Activated CD4-positive, alpha-beta memory T cell treated with anti-CD3 and anti-CD28 coated beads for 36 hours (primary cell): ENCODE data around the gene C11orf42. TPM values are rescaled to one million over a fixed set of nuclear protein-coding genes. Genes with fewer than 3 reads are reported as not detected.

Source experiments
- CTCF ChIA-PET: fragments of 350-600 bp; sonication (Branson Sonifier 250); formaldehyde crosslinking; loops from one replicate; lab custom pipeline; 2021; ENCODE audit warnings: antibody characterized with exemption, inconsistent platforms; lab: Charles Lee
- POLR2A ChIA-PET: fragments of 350-600 bp; sonication (Branson Sonifier 250); formaldehyde crosslinking; loops from one replicate; lab custom pipeline; 2021; ENCODE audit warnings: antibody characterized with exemption; lab: Charles Lee
- DNase-seq: peaks from one replicate; pipeline ENCODE4 v3.0.0-alpha.2; 2020
- H3K27ac Mint-ChIP-seq: one replicate; pipeline ENCODE4 v1.8.0; 2021; ENCODE audit warnings: mixed read lengths
- H3K27me3 Mint-ChIP-seq: one replicate; pipeline ENCODE4 v1.8.0; 2021; ENCODE audit warnings: mixed read lengths
- H3K36me3 Mint-ChIP-seq: one replicate; pipeline ENCODE4 v1.8.0; 2021; ENCODE audit warnings: mixed read lengths
- H3K4me1 Mint-ChIP-seq: one replicate; pipeline ENCODE4 v1.8.0; 2021; ENCODE audit warnings: low read depth, mixed read lengths
- H3K4me3 Mint-ChIP-seq: one replicate; pipeline ENCODE4 v1.8.0; 2021; ENCODE audit warnings: mild to moderate bottlenecking, mixed read lengths
- H3K9me3 Mint-ChIP-seq: one replicate; pipeline ENCODE4 v1.8.0; 2021; ENCODE audit warnings: mixed read lengths
- intact Hi-C: fragments of 100-400 bp; cut with micrococcal nuclease; formaldehyde crosslinking; loops from one replicate; pipeline ENCODE4 v1.15.1; 2023
- total RNA-seq, 2 experiments: library from RNA; stranded (reverse); gene quantifications; one replicate each; pipeline ENCODE4 v1.2.3, GENCODE V29; 2021

C11orf42 gene
- not detected for total RNA-seq

GRCh38 chr11:6205366-6205765, at the start of gene C11orf42:
Gene C11orf42, plus strand, starts transcription at chr11:6205557. Its CDS starts 59 bp downstream, at chr11:6205616.
- H3K27ac Mint-ChIP-seq, result no peak within 1 kb of the TSS
- intact Hi-C loops, result no loop called here
- peaks cover 4% of the 10 kb centered on the region for H3K36me3 Mint-ChIP-seq
- POLR2A ChIA-PET, result no interaction called here
- H3K27me3 Mint-ChIP-seq, result no peaks in the 10 kb centered on the region
- DNase-seq, result no peak
- CTCF ChIA-PET, result interaction anchor here (1.8 kb wide), 1 partner anchor 148 kb away, joined by 7 read pairs; no protein-coding TSS in a partner anchor
- H3K4me3 Mint-ChIP-seq, result no peak within 1 kb of the TSS
- H3K4me1 Mint-ChIP-seq, result peaks cover 34% of the 10 kb centered on the region
- no peaks in the 10 kb centered on the region for H3K9me3 Mint-ChIP-seq

GRCh38 chr11:6156628-6157359, 48.6 kb upstream of the C11orf42 start:
- Mint-ChIP-seq H3K27ac (no peak overlapping the region), H3K9me3 (no peaks in the 10 kb centered on the region), H3K4me1 (no peaks in the 10 kb centered on the region), H3K4me3 (no peak overlapping the region), H3K36me3 (no peaks in the 10 kb centered on the region), H3K27me3 (peaks cover 2% of the 10 kb centered on the region)
- ChIA-PET POLR2A (no interaction called here), CTCF (no interaction called here)
- no peak for DNase-seq
- intact Hi-C loops, result no loop called here

GRCh38 chr11:6170226-6170625, 35.1 kb upstream of the C11orf42 start, which contains the start of gene OR52B2:
Gene OR52B2, minus strand, starts transcription at chr11:6170326. Its CDS starts 0 bp downstream, at chr11:6170326.
- peaks cover 4% of the 10 kb centered on the region for H3K9me3 Mint-ChIP-seq
- H3K27me3 Mint-ChIP-seq, result peaks cover 7% of the 10 kb centered on the region
- intact Hi-C loops, result no loop called here
- POLR2A ChIA-PET, result no interaction called here
- CTCF ChIA-PET, result no interaction called here
- H3K4me3 Mint-ChIP-seq, result no peak within 1 kb of the TSS
- no peaks in the 10 kb centered on the region for H3K4me1 Mint-ChIP-seq
- DNase-seq, result no peak
- no peak within 1 kb of the TSS for H3K27ac Mint-ChIP-seq
- no peaks in the 10 kb centered on the region for H3K36me3 Mint-ChIP-seq

GRCh38 chr11:6175440-6175839, 29.9 kb upstream of the C11orf42 start:
- peaks cover 4% of the 10 kb centered on the region for H3K4me1 Mint-ChIP-seq
- H3K27me3 Mint-ChIP-seq, result peaks cover 1% of the 10 kb centered on the region
- POLR2A ChIA-PET, result no interaction called here
- CTCF ChIA-PET, result no interaction called here
- H3K36me3 Mint-ChIP-seq, result peaks cover 5% of the 10 kb centered on the region
- intact Hi-C loops, result no loop called here
- H3K9me3 Mint-ChIP-seq, result no peaks in the 10 kb centered on the region
- H3K27ac Mint-ChIP-seq, result no peak overlapping the region
- DNase-seq, result no peak
- H3K4me3 Mint-ChIP-seq, result no peak overlapping the region

GRCh38 chr11:6191742-6192141, 13.6 kb upstream of the C11orf42 start:
- no peaks in the 10 kb centered on the region for H3K27me3 Mint-ChIP-seq
- POLR2A ChIA-PET, result no interaction called here
- peaks cover 5% of the 10 kb centered on the region for H3K4me1 Mint-ChIP-seq
- no peak overlapping the region for H3K4me3 Mint-ChIP-seq
- H3K36me3 Mint-ChIP-seq, result no peaks in the 10 kb centered on the region
- no peak for DNase-seq
- intact Hi-C loops, result no loop called here
- CTCF ChIA-PET, result no interaction called here
- no peaks in the 10 kb centered on the region for H3K9me3 Mint-ChIP-seq
- no peak overlapping the region for H3K27ac Mint-ChIP-seq

- intact Hi-C loops, result no loop called here
- no peaks in the 10 kb centered on the region for H3K27me3 Mint-ChIP-seq
- POLR2A ChIA-PET, result no interaction called here
- H3K36me3 Mint-ChIP-seq, result no peaks in the 10 kb centered on the region
- H3K9me3 Mint-ChIP-seq, result no peaks in the 10 kb centered on the region
- no peak overlapping the region for H3K4me3 Mint-ChIP-seq
- no peak for DNase-seq
- CTCF ChIA-PET, result no interaction called here
- no peak overlapping the region for H3K27ac Mint-ChIP-seq
- H3K4me1 Mint-ChIP-seq, result peaks cover 5% of the 10 kb centered on the region
Observed at GRCh38 chr11:6194065-6194581, 11.2 kb upstream of the C11orf42 start.

- ChIA-PET POLR2A (no interaction called here), CTCF (no interaction called here)
Observed at GRCh38 chr11:6196396-6196795, 9.0 kb upstream of the C11orf42 start.

GRCh38 chr11:6197466-6198200, 7.7 kb upstream of the C11orf42 start:
- Mint-ChIP-seq H3K27ac (no peak overlapping the region), H3K27me3 (no peaks in the 10 kb centered on the region), H3K4me1 (peaks cover 20% of the 10 kb centered on the region), H3K9me3 (no peaks in the 10 kb centered on the region), H3K4me3 (no peak overlapping the region), H3K36me3 (no peaks in the 10 kb centered on the region)
- ChIA-PET POLR2A (no interaction called here), CTCF (no interaction called here)
- intact Hi-C loops, result no loop called here
- no peak for DNase-seq

More at GRCh38 chr11:6196396-6196795, 9.0 kb upstream of the C11orf42 start:
- H3K36me3 Mint-ChIP-seq, result no peaks in the 10 kb centered on the region
- intact Hi-C loops, result no loop called here
- no peak overlapping the region for H3K27ac Mint-ChIP-seq
- H3K4me1 Mint-ChIP-seq, result peaks cover 12% of the 10 kb centered on the region
- no peaks in the 10 kb centered on the region for H3K27me3 Mint-ChIP-seq
- no peaks in the 10 kb centered on the region for H3K9me3 Mint-ChIP-seq
- no peak for DNase-seq
- no peak overlapping the region for H3K4me3 Mint-ChIP-seq

GRCh38 chr11:6199174-6199810, 6.1 kb upstream of the C11orf42 start, which contains the start of gene OR52W1:
Gene OR52W1, plus strand, starts transcription at chr11:6199224. Its CDS starts 0 bp downstream, at chr11:6199224.
- POLR2A ChIA-PET, result no interaction called here
- H3K27me3 Mint-ChIP-seq, result no peaks in the 10 kb centered on the region
- no peak within 1 kb of the TSS for H3K27ac Mint-ChIP-seq
- intact Hi-C loops, result no loop called here
- peaks cover 35% of the 10 kb centered on the region for H3K4me1 Mint-ChIP-seq
- H3K4me3 Mint-ChIP-seq, result no peak within 1 kb of the TSS
- no peaks in the 10 kb centered on the region for H3K36me3 Mint-ChIP-seq
- CTCF ChIA-PET, result no interaction called here
- H3K9me3 Mint-ChIP-seq, result no peaks in the 10 kb centered on the region
- DNase-seq, result no peak

- POLR2A ChIA-PET, result interaction anchor here (1.2 kb wide), 1 partner anchor 119 kb away, joined by 3 read pairs; no protein-coding TSS in a partner anchor
- H3K27ac Mint-ChIP-seq, result peak overlapping the region; percentile 18
- no peaks in the 10 kb centered on the region for H3K9me3 Mint-ChIP-seq
- CTCF ChIA-PET, result no interaction called here
- DNase-seq, result no peak
- H3K27me3 Mint-ChIP-seq, result no peaks in the 10 kb centered on the region
- no peaks in the 10 kb centered on the region for H3K36me3 Mint-ChIP-seq
- intact Hi-C loops, result no loop called here
- H3K4me1 Mint-ChIP-seq, result peaks cover 39% of the 10 kb centered on the region
- no peak overlapping the region for H3K4me3 Mint-ChIP-seq
Observed at GRCh38 chr11:6200975-6201374, 4.4 kb upstream of the C11orf42 start.

- peak overlapping the region; percentile 18 for H3K27ac Mint-ChIP-seq
- no peaks in the 10 kb centered on the region for H3K36me3 Mint-ChIP-seq
- no peak overlapping the region for H3K4me3 Mint-ChIP-seq
- no peak for DNase-seq
- intact Hi-C loops, result no loop called here
- no peaks in the 10 kb centered on the region for H3K9me3 Mint-ChIP-seq
- ChIA-PET CTCF (interaction anchor here (0.7 to 0.8 kb wide), 2 partner anchors 150 to 162 kb away, joined by 3 read pairs; no protein-coding TSS in a partner anchor), POLR2A (interaction anchor here (1.2 kb wide), 1 partner anchor 118 kb away, joined by 3 read pairs; no protein-coding TSS in a partner anchor)
- peaks cover 36% of the 10 kb centered on the region for H3K4me1 Mint-ChIP-seq
- no peaks in the 10 kb centered on the region for H3K27me3 Mint-ChIP-seq
Observed at GRCh38 chr11:6201481-6201880, 3.9 kb upstream of the C11orf42 start.
